ENCODE measurements around the gene OST4.

Gene OST4

GRCh38 chr2:27021253-27022049, 50.0 kb downstream of the OST4 start:
- TF ChIP-seq EZH2phosphoT487 (IDR thresholded peaks at IDR 0.05; ENCODE audit: borderline replicate concordance) (no peak), CTCF (conservative IDR thresholded peaks at IDR 0.05; ENCODE audit: low read length) (no peak)

More at GRCh38 chr2:27021253-27022049, 50.0 kb downstream of the OST4 start:
- H4K20me1 ChIP-seq (ENCODE audit: insufficient read depth, low read length, poor library complexity, severe bottlenecking): no peaks in the 10 kb centered on the region
- H3K4me1 ChIP-seq (ENCODE audit: insufficient read depth, low read length, poor library complexity, severe bottlenecking): no peaks in the 10 kb centered on the region
- no peak overlapping the region for H2AFZ ChIP-seq (ENCODE audit: low read length)
- no peak overlapping the region for H3K4me3 ChIP-seq (ENCODE audit: low read length, poor library complexity, severe bottlenecking)
- H3K36me3 ChIP-seq (ENCODE audit: insufficient read depth, low read length): no peaks in the 10 kb centered on the region
- no peaks in the 10 kb centered on the region for H3K79me2 ChIP-seq (ENCODE audit: insufficient read depth, low read length)
- H3K27me3 ChIP-seq (ENCODE audit: insufficient read depth, low read length, poor library complexity, severe bottlenecking): no peaks in the 10 kb centered on the region
- H3K9me2 ChIP-seq (replicated peaks; ENCODE audit: low read depth, low read length): no peaks in the 10 kb centered on the region
- H3K9me3 ChIP-seq (ENCODE audit: insufficient read depth, low read depth, low read length): no peaks in the 10 kb centered on the region
- no peak overlapping the region for H3K9ac ChIP-seq (ENCODE audit: low read depth, low read length, poor library complexity, severe bottlenecking)
- H3K4me2 ChIP-seq (ENCODE audit: low read depth, low read length, poor library complexity, severe bottlenecking): no peak overlapping the region
- no peaks in the 10 kb centered on the region for H3F3A ChIP-seq (ENCODE audit: low read depth)

All from Loucy (cell line).